ENCODE data around the gene CHIA. TPM values are rescaled to one million over a fixed set of nuclear protein-coding genes. Genes with fewer than 3 reads are reported as not detected.

CHIA gene
- total RNA-seq, 2 experiments from 2014 or later: not detected

Other genes starting within 250 kb of the CHIA start
- 10 to 100 TPM; 30.1 to 30.5 TPM for gene DRAM2, start 150.8 kb upstream of the CHIA start, total RNA-seq
- 10 to 100 TPM; 23.9 to 28.8 TPM for gene CEPT1, start 150.6 kb upstream of the CHIA start, total RNA-seq
- gene DENND2D, start 90.2 kb upstream of the CHIA start, total RNA-seq: 100 to 1,000 TPM; 156 to 157 TPM
- gene CHI3L2, start 63.1 kb upstream of the CHIA start, total RNA-seq: 1 to 10 TPM; 2.2 to 2.8 TPM
- 1 to 10 TPM; 1.1 to 1.9 TPM for gene OVGP1, start 136.9 kb downstream of the CHIA start, total RNA-seq
- gene WDR77, start 158.4 kb downstream of the CHIA start, total RNA-seq: 10 to 100 TPM; 44.6 to 48.4 TPM
- 100 to 1,000 TPM; 300 to 302 TPM for gene ATP5PB, start 158.6 kb downstream of the CHIA start, total RNA-seq
- 1 to 10 TPM; 3.9 to 5.1 TPM for gene C1orf162, start 183.1 kb downstream of the CHIA start, total RNA-seq
- under 1 TPM in 1 of 2 experiments, not detected in 1; 0.14 TPM for gene ADORA3, start 212.8 kb downstream of the CHIA start, total RNA-seq
- gene TMIGD3, start 212.8 kb downstream of the CHIA start, total RNA-seq: under 1 TPM in 1 of 2 experiments, not detected in 1; 0.24 TPM

All from activated CD4-positive, alpha-beta memory T cell treated with anti-CD3 and anti-CD28 coated beads for 36 hours (primary cell).